Thoracic aorta (tissue), 2 donors: ENCODE results near the gene DQX1. TPM values are rescaled to one million over a fixed set of nuclear protein-coding genes. Genes with fewer than 3 reads are reported as not detected.

Source experiments
- ATAC-seq: fragments of 150-250 bp; one replicate; pipeline ENCODE4 v1.8.0; 2017; ENCODE audit warnings: low read depth; ENCODE audit not compliant: insufficient number of reproducible peaks, low FRiP score
- DNase-seq: peaks from one replicate; pipeline ENCODE4 v3.0.0-alpha.2; 2020; ENCODE audit warnings: low spot score
- H3K27ac ChIP-seq, 2 donors: fragments of 200-600 bp; sonication (generic); 1 replicate in 1 of 2; 2 replicates in 1 of 2; pipeline ENCODE4 v1.5.1; 2016; ENCODE audit warnings: mild to moderate bottlenecking in 2 of 2, moderate library complexity in 2 of 2
- H3K27me3 ChIP-seq: fragments of 200-600 bp; sonication (generic); replicated peaks from 2 replicates; pipeline ENCODE4 v1.6.0; 2016; ENCODE audit warnings: mild to moderate bottlenecking; ENCODE audit not compliant: insufficient read depth
- H3K36me3 ChIP-seq: fragments of 200-600 bp; sonication (generic); one replicate; pipeline ENCODE4 v1.5.1; 2016
- H3K4me1 ChIP-seq, 2 donors: fragments of 200-600 bp; sonication (generic); 1 replicate in 1 of 2; 2 replicates in 1 of 2; pipeline versions ENCODE4 v1.5.1 to v1.6.0; 2016; ENCODE audit warnings: low read depth in 2 of 2, mild to moderate bottlenecking in 1 of 2; ENCODE audit not compliant: control insufficient read depth in 1 of 2
- H3K4me3 ChIP-seq: fragments of 200-600 bp; sonication (generic); 2 replicates; pipeline ENCODE4 v1.5.1; 2016; ENCODE audit warnings: mild to moderate bottlenecking
- H3K9me3 ChIP-seq: fragments of 200-600 bp; sonication (generic); 2 replicates; pipeline ENCODE4 v1.5.1; 2016
- CTCF ChIP-seq: fragments of 200-600 bp; sonication (generic); IDR thresholded peaks from one replicate; pipeline ENCODE4 v1.5.1; 2019; ENCODE audit warnings: antibody characterized with exemption
- total RNA-seq, 2 donors: library from RNA; depleted of rRNA; stranded (reverse); fragments of >200 nt; gene quantifications; one replicate each; pipeline versions ENCODE4 v1.1.0 to v1.2.3, GENCODE V29; 2016

DQX1 gene
- total RNA-seq, 2 donors from 2014 or later = 1.9 TPM; not detected in 1

GRCh38 chr2:74551530-74551929 is 25.5 kb upstream of the DQX1 start:
- Histone ChIP-seq H3K27ac (no peak overlapping the region), H3K4me3 (no peak overlapping the region), H3K27me3 (no peaks in the 10 kb centered on the region), H3K9me3 (no peaks in the 10 kb centered on the region), H3K36me3 (peaks cover 3% of the 10 kb centered on the region), H3K4me1 (peaks cover 7 to 29% of the 10 kb centered on the region in 2 donors)
- TF ChIP-seq CTCF = no peak
- no peak for ATAC-seq
- no peak for DNase-seq

GRCh38 chr2:74550231-74550630 is 24.2 kb upstream of the DQX1 start:
- Histone ChIP-seq H3K27me3 (no peaks in the 10 kb centered on the region), H3K9me3 (no peaks in the 10 kb centered on the region), H3K4me1 (peaks cover 7 to 29% of the 10 kb centered on the region in 2 donors), H3K27ac (no peak overlapping the region), H3K36me3 (no peaks in the 10 kb centered on the region), H3K4me3 (no peak overlapping the region)
- ATAC-seq (no peak), DNase-seq (no peak)
- no peak for TF ChIP-seq CTCF

- Histone ChIP-seq H3K27me3 (no peaks in the 10 kb centered on the region), H3K36me3 (no peaks in the 10 kb centered on the region), H3K27ac (peak overlapping the region in 1 of 2 donors; percentile 41), H3K4me3 (peak overlapping the region; percentile 88), H3K9me3 (no peaks in the 10 kb centered on the region), H3K4me1 (peaks cover 7 to 29% of the 10 kb centered on the region in 2 donors)
- no peak for TF ChIP-seq CTCF
- ATAC-seq (no peak), DNase-seq (no peak)
These were observed 23.1 kb upstream of the DQX1 start for GRCh38 chr2:74548900-74549826.

GRCh38 chr2:74548285-74548899 is 22.4 kb upstream of the DQX1 start:
- H3K27me3 ChIP-seq = no peaks in the 10 kb centered on the region
- peak overlapping the region; percentile 88 for H3K4me3 ChIP-seq
- TF ChIP-seq CTCF = no peak
- DNase-seq (no peak), ATAC-seq (no peak)
- peaks cover 7 to 27% of the 10 kb centered on the region in 2 donors for H3K4me1 ChIP-seq
- H3K27ac ChIP-seq = peak overlapping the region in 1 of 2 donors; percentile 41
- no peaks in the 10 kb centered on the region for H3K9me3 ChIP-seq
- H3K36me3 ChIP-seq = no peaks in the 10 kb centered on the region

- no peak for ATAC-seq
- Histone ChIP-seq H3K36me3 (no peaks in the 10 kb centered on the region), H3K4me1 (peaks cover 7 to 14% of the 10 kb centered on the region in 2 donors), H3K27ac (no peak overlapping the region), H3K27me3 (no peaks in the 10 kb centered on the region), H3K4me3 (no peak overlapping the region), H3K9me3 (no peaks in the 10 kb centered on the region)
- no peak for TF ChIP-seq CTCF
- no peak for DNase-seq
These were observed 20.0 kb upstream of the DQX1 start for GRCh38 chr2:74546004-74546403.
